ENCODE measurements around the gene PLAAT2.

- no peak for TF ChIP-seq CTCF (IDR thresholded peaks at IDR 0.05)
- no peak for TF ChIP-seq POLR2A (IDR thresholded peaks at IDR 0.05)
These were observed 33.2 kb downstream of the PLAAT2 start for GRCh38 chr11:63530021-63530420.

Data from vagina (tissue), 2 donors.